Measurements from ENCODE around the gene HOXA3.

Gene HOXA3

DNA sequence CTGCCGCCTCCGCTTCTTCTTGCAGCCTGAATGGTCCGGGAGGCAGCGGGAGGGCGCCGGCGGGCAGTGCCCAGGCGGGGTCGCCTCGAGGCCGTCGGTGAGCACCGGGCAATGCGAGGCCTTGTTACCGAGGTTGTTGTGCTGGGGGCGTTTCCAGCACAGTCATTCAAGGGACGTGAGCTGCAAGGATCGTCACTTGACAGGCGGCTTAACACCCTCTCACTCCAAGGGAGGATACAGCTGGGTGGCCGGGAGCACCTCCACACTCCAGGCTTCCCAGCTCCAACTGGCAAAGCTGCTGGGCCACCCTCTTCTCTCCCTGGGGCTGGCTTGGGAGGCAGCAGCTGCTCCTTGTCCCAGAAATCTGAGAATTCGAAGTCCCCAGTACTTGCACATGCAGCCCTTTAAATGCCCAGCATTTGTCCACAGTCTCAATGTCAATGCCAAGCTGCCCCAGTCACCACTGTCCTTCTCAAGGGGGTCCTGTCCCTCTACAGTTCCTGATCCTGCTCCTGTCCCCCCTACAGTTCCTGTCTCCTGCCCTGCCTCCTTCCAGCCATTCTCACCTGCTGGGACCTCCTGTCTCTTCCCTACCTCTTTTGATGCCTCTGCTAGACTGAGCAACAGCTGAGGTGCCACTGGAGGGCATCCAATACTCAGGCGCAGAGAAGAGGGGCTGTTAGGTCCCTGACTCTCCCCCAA is 37.1 kb upstream of the HOXA3 start:
- no peak for DNase-seq

DNA sequence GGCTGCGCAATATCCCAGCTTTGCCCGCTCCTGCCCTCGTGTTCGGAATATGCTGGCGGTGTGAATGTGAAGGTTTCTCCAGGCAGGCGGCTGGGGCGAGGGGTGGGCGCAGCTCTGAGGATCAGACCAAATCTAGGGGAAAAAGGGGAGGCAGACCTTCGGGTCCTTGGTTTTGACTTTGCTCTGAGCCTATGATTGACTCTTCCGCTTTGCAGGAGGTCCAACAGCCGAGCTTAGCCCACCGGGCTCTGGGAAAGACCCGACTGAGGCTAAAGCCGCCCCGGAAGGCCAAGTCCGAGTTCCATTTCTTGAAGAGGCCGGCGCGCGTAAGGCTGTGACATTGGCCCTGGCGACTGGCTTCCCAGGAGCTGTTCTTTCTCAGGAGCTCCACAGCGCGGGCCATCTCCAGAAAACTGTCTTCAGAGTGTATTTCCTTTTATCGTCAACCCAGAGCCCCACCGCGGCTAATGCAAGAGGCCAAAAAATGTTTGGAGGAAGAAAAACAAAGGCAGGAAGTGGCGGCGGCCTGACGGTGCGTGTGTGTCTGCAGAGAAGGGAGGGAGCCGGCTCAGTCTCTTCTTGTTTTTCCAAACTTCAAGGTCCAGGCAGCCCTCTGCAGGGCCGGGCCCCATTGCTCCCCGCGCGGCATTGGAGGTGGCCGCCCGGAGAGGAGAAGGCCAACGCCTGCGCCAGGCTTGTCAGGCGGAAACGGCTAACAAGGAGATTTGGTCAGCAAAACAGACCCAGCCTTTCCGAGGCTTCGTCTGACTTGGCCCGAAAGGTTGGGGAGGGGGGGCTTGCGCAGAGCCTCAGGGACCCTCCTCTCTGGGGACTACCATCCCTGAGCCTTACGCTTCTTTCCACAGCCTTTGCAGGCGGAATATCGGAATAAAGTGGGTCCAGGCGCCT is 36.3 kb upstream of the HOXA3 start:
- no peak for DNase-seq

- no peak for DNase-seq
Measured at GRCh38 chr7:27187475-27188385, 35.3 kb upstream of the HOXA3 start.

- no peak for DNase-seq
Measured at GRCh38 chr7:27186668-27187474, 34.5 kb upstream of the HOXA3 start.

GRCh38 chr7:27185854-27186667 is 33.7 kb upstream of the HOXA3 start:
- no peak for DNase-seq

DNA sequence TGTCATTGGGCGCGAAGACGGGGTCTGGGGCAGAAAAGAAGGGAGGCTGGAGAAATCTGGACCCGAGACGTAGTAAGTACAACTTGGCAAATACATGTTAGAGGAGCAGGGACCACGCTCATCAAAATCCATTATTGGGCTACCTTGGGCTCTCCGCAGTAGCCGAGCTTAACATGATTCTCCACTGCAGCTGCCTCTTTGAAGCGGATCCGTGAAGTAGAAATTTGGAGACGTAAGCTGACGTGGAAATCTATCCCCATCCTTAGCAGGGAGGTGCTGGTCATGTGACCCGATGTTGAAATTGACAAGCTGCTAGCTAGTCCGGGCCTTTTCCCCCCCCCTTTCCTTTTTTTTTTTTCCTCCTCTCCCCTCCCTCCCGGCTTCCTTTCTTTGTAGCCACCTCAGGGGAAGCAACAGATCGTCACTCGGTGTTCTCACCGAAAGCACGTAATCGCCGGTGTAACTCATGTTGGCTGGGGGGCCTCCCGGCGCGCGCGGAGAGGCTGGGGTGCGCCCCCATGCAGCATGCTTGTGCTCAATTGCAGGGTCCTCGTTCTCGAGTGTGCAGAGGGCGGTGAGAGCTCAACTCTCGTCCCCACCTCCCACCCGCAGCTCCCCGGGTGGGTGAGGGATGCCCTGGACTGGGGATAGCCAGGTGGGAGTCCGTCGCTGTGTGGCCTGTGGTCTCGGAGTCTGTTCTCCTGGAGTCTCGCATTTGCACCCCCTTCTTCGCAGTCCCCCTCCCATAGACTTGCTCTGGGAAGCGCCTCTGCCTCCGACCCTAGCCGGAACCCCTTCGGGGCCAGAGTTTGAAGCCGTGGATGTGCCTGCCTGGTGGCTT is 32.9 kb upstream of the HOXA3 start, which contains the start of gene HOXA11:
TSS of gene HOXA11 (minus strand) at position 220 of the 841 bp plus-strand sequence. CDS start at position 132, 88 bp downstream.
- no peak for DNase-seq

- DNase-seq: peak; percentile 9
Measured at GRCh38 chr7:27184337-27185012, 32.1 kb upstream of the HOXA3 start.

DNA sequence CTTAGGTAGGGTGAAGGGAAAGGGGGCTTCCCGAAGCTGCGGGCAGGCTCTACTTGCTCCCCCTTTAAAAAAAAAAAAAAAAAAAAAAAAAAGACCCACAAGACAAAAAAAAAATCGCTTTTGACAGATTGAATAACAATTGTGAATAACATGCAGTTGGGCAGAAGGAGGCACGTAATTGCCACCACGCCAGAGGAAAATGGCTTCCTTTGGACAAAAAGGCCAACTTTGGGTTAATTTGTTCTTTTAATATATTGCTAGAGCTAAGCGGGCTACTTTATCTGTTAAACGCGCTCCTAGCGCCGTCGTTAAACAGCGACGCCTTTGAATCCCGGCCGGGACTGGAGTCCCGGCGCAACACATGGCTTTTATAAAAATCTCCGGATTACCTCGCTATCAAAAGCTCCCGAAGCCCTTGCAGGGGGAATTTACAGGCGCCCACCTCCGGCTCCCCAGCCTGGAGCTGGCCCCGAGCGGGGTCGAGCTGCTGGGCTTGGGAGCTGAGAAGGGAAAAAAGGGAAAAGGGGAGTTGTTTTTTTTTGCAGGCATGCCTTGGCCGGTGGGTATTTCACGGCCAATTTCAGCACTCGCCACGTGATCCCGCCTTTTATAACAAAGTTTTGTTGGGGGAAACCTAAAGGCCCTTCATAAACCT is 31.4 kb upstream of the HOXA3 start:
- DNase-seq: peak; percentile 29

GRCh38 chr7:27182861-27183681 is 30.7 kb upstream of the HOXA3 start:
- no peak for DNase-seq

DNA sequence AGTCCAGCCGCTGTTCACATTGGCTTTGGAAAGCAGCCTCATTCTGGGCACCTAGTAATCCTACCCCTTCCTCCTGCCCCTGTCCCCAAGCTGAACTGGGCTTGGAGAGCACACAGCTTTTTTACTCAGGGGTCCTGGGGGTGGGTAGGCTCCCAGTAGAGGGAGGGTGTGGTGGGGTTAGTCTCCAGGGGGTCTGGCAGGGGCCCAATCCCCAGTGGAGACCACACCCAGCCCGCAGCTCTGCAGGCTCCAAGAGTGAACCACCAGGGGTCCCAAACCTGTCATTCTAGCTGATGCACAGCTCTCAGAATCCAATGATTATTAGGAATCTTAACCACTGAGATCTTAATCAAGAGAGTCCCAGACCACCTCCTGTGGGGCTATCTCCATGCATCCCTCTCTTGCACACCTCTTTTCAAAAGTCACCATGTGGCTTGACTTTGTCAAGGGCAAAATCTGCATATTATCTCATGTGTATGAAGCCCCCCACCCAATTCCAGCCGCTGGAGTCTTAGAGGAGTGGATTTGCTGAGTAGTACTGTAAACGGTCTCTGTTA is 30.0 kb upstream of the HOXA3 start:
- no peak for DNase-seq

DNA sequence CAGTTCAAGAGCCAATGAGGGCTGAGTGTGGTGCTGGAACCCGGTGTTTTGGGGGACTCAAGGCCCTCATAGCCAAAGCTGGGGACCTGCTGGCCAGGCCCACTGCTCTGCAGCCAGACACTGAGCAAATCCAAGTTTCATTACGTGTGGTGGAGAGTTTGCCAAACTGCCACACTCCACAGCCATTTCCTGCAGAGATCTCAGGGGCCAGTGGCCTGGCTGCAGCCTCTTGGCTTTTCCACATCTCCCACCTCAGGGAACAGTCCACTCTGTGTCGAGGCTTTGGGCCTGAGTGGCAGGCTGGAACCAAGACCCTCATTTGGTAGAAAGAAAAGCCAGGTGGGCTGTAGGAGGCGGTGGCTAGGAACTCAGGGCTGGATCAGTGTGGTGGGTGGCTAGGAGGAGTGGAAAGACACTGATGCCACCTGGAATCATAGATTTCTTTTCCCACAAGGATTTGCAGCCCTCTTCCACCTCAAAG is 29.5 kb upstream of the HOXA3 start:
- DNase-seq: no peak

GRCh38 chr7:27180431-27181420 is 28.3 kb upstream of the HOXA3 start:
- DNase-seq: no peak

DNA sequence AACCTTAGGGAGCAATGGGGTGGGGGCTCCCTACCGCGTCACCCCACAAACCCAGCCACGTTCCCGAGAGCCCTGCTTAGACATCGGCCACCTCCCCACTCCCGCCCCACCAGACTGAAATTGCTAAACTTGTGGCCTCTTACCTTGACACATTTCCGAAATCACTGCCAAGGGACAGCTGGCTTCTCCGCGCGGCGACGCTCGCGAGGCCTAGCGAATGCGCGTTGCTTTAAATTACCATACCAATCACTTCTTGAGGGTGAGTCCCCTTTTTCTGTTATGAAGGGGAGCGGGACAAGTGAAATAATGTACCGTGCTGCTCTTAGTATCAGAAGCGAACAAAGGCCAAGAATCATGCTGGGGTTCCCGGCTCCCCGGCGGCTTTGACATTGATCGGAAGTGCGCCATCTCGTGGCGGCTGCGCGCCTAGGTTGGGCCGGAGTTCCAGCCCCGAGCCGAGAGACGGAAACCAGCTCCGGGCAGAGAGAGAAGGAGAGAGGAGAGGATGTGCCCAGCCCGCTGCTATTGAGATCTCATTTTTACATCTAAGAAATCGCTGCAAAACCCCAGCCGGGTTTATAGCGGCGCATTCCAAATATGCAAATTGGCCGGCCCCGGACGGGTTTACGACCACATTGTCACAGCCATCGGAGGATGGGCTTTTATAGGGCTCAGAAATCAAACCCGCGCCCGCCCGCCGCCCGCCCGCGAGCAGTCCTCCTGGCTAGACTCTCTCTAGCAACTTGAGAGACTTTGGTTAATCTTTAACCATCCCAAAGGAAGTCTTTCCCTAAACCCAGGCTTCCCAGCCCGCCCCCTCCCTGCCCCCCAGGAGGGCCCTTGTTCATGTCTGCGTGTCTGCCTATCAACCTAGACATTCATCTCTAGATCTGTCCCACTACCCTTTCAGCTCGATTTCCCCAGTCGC is 27.4 kb upstream of the HOXA3 start:
- DNase-seq: peak; percentile 52

- DNase-seq: no peak
Measured at GRCh38 chr7:27179030-27179429, 26.6 kb upstream of the HOXA3 start.

DNA sequence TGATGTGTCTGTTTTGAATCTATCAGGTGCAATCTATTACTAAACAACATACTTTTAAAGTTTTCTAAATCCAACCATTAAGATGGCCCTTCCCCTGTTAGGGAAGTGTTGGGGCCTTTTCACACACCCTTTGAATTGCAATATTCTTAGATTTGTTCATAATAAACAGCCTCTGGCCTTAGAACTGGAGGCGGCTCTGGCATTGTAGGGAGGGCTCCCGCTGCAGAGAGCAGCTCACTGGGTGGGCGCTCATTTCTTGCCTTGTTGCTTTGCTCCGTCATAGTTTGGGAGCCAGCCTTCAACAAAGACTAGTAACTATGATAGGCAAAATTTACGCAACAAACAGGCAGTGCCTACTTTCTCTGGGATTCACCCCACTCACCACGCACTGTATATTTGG is 26.0 kb upstream of the HOXA3 start:
- no peak for DNase-seq

All from OCI-M1 (cell line).